ENCODE measurements around the gene USP27X. TPM values are rescaled to one million over a fixed set of nuclear protein-coding genes. Genes with fewer than 3 reads are reported as not detected.

USP27X gene
- polyA plus RNA-seq, 4 donors: 10.3 to 14.1 (median 12.1) TPM

DNA sequence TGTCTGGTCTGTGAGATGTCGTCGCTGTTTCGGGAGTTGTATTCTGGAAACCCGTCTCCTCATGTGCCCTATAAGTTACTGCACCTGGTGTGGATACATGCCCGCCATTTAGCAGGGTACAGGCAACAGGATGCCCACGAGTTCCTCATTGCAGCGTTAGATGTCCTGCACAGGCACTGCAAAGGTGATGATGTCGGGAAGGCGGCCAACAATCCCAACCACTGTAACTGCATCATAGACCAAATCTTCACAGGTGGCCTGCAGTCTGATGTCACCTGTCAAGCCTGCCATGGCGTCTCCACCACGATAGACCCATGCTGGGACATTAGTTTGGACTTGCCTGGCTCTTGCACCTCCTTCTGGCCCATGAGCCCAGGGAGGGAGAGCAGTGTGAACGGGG is 1.4 kb downstream of the USP27X start:
- DNase-seq (ENCODE audit: low read depth in 4 of 4, low spot score in 3 of 4): no peak

GRCh38 chrX:49884290-49884862 is 5.1 kb downstream of the USP27X start:
- DNase-seq (ENCODE audit: low read depth in 4 of 4, low spot score in 3 of 4): peak in 1 of 4 donors; percentile 31

GRCh38 chrX:49892542-49892941 is 13.3 kb downstream of the USP27X start:
- DNase-seq (ENCODE audit: low read depth in 4 of 4, low spot score in 3 of 4): no peak

DNA sequence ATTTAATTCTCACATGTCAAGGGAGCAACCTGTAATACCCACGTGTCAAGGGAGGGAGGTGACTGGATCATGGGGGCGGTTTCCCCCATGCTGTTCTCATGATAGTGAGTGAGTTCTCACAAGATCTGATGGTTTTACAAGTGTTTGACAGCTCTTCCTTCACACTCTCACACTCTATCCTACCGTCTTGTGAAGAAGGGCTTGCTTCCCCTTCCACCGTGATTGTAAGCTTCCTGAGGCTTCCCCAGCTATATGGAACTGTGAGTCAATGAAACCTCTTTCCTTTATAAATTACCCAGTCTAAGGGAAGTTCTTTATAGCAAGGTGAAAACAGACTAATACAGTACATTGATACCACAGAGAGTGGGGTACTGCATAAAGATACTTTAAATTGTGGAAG is 17.7 kb downstream of the USP27X start:
- no peak for DNase-seq (ENCODE audit: low read depth in 4 of 4, low spot score in 3 of 4)

GRCh38 chrX:49901048-49901447 is 21.8 kb downstream of the USP27X start:
- no peak for DNase-seq (ENCODE audit: low read depth in 4 of 4, low spot score in 3 of 4)

GRCh38 chrX:49910344-49910743 is 31.1 kb downstream of the USP27X start:
- DNase-seq (ENCODE audit: low read depth in 4 of 4, low spot score in 3 of 4): no peak

- no peak for DNase-seq (ENCODE audit: low read depth in 4 of 4, low spot score in 3 of 4)
These were observed 32.8 kb downstream of the USP27X start for GRCh38 chrX:49912086-49912485.

- DNase-seq (ENCODE audit: low read depth in 4 of 4, low spot score in 3 of 4): no peak
These were observed 33.6 kb downstream of the USP27X start for GRCh38 chrX:49912861-49913260.

- no peak for DNase-seq (ENCODE audit: low read depth in 4 of 4, low spot score in 3 of 4)
These were observed 36.3 kb downstream of the USP27X start for GRCh38 chrX:49915361-49916222.

GRCh38 chrX:49919617-49920016 is 40.3 kb downstream of the USP27X start:
- DNase-seq (ENCODE audit: low read depth in 4 of 4, low spot score in 3 of 4): no peak

GRCh38 chrX:49921109-49921508 is 41.8 kb downstream of the USP27X start:
- DNase-seq (ENCODE audit: low read depth in 4 of 4, low spot score in 3 of 4): no peak

DNA sequence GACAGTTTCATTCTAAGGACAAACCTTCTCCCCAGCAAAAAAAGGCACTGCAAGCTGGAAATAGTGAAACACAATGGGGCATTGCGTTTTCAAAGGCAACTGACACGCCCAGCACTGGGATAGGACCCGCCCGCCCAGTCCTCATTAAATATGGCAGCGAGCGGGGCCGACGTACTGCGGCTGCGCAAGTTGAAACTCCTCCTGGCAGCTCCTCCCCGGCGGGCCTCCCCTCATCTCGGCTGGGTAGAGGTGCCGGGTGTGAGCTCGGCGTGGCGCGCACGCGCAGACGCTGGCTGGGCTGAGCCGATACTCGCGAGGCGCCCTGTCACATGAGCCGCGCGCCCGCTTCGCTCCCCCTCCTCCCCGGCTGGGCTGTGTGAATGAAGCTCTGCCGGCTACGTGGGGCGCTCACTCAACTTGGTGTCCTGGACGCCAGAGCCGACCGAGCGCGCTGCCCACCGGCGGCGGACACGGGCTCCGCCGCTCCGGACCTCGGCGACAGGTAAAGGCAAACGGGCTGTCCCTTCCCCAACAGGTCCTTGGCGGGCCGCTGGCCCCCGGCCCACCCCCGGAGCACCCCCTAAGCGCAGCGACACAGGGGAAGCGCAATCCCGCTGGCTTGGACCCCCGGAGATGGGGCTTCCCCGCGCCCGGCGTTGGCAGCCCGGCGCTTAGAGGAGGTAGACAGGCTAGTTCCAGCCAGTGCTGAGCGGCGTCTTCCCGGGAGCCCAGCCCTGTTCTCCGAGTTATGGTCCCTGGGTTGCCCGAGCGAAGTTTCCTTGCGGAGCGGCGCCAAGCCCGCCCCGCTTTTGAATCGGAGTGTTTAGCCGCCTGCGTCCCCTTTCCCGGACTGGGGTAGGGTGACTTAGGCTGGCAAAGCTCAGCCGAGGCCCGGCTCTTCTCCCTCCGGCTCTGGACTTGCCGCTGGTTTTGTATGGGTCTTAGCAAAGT is 43.3 kb downstream of the USP27X start, which contains the start of gene CLCN5:
TSS of gene CLCN5 (plus strand) at position 306 of the 951 bp plus-strand sequence. CDS start 2,703 bp downstream, outside the sequence.
- peak; percentile 81 to 89 (median 87) for DNase-seq (ENCODE audit: low read depth in 4 of 4, low spot score in 3 of 4)

DNA sequence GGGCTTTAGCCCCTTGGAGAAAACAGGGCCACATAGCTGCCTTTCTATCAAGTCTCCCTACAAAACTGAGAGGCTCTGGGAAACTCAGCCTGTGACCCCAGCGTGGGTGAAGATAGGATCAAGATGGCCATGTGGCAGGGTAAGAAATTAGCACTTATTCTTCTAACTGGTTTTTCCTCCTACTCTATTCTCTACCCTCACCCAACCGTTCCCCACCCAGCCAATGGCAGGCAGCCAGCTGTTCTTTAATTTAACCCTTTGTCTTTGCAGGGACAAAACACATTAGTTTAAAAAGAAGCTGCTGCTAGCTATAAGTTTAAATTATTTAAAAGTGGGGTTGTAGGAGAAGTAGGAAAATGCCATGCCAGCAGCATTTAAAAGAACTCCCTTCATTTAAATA is 45.9 kb downstream of the USP27X start:
- no peak for DNase-seq (ENCODE audit: low read depth in 4 of 4, low spot score in 3 of 4)

DNA sequence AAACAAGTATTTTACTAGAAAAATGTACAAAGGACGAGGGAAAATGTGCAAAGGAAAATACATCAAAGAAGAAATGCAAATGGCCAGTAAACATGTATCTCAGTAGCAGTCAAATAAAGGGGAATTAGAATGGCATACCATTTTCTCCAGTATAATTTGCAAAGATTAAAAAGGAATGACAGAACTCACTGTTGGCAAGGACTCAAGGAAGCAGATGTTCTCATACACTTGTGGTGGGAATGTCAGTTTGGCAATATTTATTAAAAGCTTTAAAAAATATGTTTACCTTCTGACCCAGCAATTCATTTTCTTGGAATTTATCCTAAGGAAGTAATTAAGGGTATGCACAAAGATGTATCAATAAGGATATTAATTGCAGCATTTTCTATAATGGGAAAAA is 50.8 kb downstream of the USP27X start:
- no peak for DNase-seq (ENCODE audit: low read depth in 4 of 4, low spot score in 3 of 4)

Other genes with a start within 250 kb of the USP27X start
- not detected for gene PAGE1, start 183.5 kb upstream of the USP27X start, polyA plus RNA-seq (ENCODE audit: insufficient read length in 4 of 4)
- 1 to 10 TPM in 2 of 4 donors, under 1 TPM in 2; 0.79 to 1.6 (median 1.2) TPM for gene PAGE4, start 50.2 kb upstream of the USP27X start, polyA plus RNA-seq (ENCODE audit: insufficient read length in 4 of 4)
- 10 to 100 TPM; 73.0 to 89.3 (median 81.3) TPM for gene CLCN5, start 43.1 kb downstream of the USP27X start, polyA plus RNA-seq (ENCODE audit: insufficient read length in 4 of 4)